Measurements from ENCODE around the gene LDLRAD4.

DNA sequence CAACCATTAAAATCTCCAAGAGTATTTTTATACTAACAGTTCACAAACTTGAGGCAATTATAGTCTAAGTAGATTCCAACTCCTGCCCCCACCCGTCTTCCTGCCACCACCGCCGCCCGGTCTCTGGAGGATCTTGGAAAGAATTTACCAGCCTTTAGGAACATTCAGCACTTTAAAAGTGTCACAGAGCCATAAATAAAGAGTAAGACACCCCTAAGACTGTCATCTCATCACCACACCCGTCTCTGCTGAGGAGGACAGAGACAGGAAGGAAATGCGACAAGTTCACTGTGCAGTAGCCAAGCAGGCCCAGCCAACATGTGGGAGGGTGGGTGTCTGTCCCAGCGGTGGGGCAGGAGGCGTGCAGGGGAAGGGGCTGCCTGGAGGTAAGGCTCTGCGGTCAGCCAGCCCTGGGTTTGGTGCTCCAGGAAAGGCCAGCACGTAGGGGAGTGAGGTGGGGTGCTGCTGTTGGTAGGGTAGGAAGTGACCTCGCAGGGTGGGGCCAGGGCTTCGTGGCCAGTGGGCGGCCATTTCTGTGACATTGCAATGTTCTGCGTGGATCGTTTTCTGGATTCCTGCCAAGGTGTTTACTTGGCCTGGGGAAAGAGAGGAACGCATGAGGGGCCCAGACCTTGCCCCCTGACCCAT, 396.2 kb downstream of the LDLRAD4 start:
- TF ChIP-seq, protein P1, sequence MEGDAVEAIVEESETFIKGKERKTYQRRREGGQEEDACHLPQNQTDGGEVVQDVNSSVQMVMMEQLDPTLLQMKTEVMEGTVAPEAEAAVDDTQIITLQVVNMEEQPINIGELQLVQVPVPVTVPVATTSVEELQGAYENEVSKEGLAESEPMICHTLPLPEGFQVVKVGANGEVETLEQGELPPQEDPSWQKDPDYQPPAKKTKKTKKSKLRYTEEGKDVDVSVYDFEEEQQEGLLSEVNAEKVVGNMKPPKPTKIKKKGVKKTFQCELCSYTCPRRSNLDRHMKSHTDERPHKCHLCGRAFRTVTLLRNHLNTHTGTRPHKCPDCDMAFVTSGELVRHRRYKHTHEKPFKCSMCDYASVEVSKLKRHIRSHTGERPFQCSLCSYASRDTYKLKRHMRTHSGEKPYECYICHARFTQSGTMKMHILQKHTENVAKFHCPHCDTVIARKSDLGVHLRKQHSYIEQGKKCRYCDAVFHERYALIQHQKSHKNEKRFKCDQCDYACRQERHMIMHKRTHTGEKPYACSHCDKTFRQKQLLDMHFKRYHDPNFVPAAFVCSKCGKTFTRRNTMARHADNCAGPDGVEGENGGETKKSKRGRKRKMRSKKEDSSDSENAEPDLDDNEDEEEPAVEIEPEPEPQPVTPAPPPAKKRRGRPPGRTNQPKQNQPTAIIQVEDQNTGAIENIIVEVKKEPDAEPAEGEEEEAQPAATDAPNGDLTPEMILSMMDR (conservative IDR thresholded peaks at IDR 0.05; ENCODE audit: low read depth in 2 of 2) = no peak
- TF ChIP-seq JUNB (IDR thresholded peaks at IDR 0.05; ENCODE audit: unreplicated experiment) (no peak), EZH2phosphoT487 (IDR thresholded peaks at IDR 0.05; ENCODE audit: unreplicated experiment) (no peak), POLR2AphosphoS5 (IDR thresholded peaks at IDR 0.05; ENCODE audit: low read depth) (no peak), EZH2 (IDR thresholded peaks at IDR 0.05; ENCODE audit: low read depth, unreplicated experiment) (no peak), CREB1 (CRISPR knock-in tag; IDR thresholded peaks at IDR 0.05; ENCODE audit: low read depth) (no peak), ZNF114 (CRISPR knock-in tag; IDR thresholded peaks at IDR 0.05) (no peak), ZNF331 (CRISPR knock-in tag; IDR thresholded peaks at IDR 0.05; ENCODE audit: low read depth) (no peak), NANOG (IDR thresholded peaks at IDR 0.05; ENCODE audit: borderline replicate concordance) (no peak)
- TF ChIP-seq, protein P2, sequence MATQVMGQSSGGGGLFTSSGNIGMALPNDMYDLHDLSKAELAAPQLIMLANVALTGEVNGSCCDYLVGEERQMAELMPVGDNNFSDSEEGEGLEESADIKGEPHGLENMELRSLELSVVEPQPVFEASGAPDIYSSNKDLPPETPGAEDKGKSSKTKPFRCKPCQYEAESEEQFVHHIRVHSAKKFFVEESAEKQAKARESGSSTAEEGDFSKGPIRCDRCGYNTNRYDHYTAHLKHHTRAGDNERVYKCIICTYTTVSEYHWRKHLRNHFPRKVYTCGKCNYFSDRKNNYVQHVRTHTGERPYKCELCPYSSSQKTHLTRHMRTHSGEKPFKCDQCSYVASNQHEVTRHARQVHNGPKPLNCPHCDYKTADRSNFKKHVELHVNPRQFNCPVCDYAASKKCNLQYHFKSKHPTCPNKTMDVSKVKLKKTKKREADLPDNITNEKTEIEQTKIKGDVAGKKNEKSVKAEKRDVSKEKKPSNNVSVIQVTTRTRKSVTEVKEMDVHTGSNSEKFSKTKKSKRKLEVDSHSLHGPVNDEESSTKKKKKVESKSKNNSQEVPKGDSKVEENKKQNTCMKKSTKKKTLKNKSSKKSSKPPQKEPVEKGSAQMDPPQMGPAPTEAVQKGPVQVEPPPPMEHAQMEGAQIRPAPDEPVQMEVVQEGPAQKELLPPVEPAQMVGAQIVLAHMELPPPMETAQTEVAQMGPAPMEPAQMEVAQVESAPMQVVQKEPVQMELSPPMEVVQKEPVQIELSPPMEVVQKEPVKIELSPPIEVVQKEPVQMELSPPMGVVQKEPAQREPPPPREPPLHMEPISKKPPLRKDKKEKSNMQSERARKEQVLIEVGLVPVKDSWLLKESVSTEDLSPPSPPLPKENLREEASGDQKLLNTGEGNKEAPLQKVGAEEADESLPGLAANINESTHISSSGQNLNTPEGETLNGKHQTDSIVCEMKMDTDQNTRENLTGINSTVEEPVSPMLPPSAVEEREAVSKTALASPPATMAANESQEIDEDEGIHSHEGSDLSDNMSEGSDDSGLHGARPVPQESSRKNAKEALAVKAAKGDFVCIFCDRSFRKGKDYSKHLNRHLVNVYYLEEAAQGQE (IDR thresholded peaks at IDR 0.05; ENCODE audit: unreplicated experiment) = no peak
- TF ChIP-seq, protein P3, sequence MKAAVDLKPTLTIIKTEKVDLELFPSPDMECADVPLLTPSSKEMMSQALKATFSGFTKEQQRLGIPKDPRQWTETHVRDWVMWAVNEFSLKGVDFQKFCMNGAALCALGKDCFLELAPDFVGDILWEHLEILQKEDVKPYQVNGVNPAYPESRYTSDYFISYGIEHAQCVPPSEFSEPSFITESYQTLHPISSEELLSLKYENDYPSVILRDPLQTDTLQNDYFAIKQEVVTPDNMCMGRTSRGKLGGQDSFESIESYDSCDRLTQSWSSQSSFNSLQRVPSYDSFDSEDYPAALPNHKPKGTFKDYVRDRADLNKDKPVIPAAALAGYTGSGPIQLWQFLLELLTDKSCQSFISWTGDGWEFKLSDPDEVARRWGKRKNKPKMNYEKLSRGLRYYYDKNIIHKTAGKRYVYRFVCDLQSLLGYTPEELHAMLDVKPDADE (IDR thresholded peaks at IDR 0.05) = no peak

All from GM23338 (cell line).